GM12892 (cell line): Measurements from ENCODE around the gene ADAMTS16.

Experiments
- DNase-seq: peaks from one replicate; pipeline ENCODE4 v3.0.0; 2011; ENCODE audit not compliant: insufficient read length
- FAIRE-seq: peaks from 2 replicates; lab custom pipeline; 2011; peaks lifted over from hg19 to GRCh38; lab: Jason Lieb, UNC
- POLR2A ChIP-seq: IDR thresholded peaks from 2 replicates; pipeline ENCODE4 v1.6.1; 2011; ENCODE audit warnings: low read depth, low read length, control low read depth
- POLR2AphosphoS5 ChIP-seq: IDR thresholded peaks from 2 replicates; pipeline ENCODE4 v1.6.1; 2011; ENCODE audit warnings: low read depth, low read length, control low read depth
- TAF1 ChIP-seq: IDR thresholded peaks from 2 replicates; pipeline ENCODE4 v1.6.1; 2011; ENCODE audit warnings: low read depth, mild to moderate bottlenecking, control low read depth, low read length, borderline replicate concordance

Gene ADAMTS16

DNA sequence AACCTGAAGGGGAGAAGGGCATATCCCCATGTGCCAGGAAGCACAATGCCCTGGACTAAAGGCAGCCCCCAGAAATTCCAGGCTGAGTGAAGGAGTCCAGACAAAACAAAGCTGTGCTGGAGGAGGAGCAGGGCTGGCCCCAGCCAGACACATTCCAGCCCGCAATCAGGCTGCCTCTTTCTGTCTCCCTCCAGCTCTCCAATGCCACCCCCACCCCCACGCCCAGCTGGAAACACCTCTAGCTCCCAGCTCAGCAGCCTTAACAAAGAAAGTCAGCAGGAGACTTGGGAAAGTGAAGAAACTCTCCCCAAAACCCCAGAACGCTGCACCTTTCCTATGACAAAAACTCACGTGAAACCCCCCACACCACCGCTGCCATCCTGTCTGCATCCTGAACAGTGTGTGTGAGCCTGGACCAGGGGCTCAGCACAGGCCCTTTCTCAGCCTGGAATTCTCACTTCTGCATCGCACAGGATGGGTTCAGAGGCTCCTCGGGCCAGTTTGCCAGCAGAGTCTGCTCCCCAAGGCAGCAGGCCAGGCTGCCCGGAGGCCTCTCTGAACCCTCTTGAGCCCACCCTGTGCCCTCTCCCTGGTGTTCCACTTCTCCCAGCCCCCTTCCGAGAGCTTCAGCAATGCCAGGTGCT lies 186.1 kb downstream of the ADAMTS16 start:
- TF ChIP-seq POLR2AphosphoS5 (no peak), POLR2A (no peak), TAF1 (no peak)
- no peak for DNase-seq
- FAIRE-seq = no peak

GRCh38 chr5:5327126-5327525 lies 187.0 kb downstream of the ADAMTS16 start:
- DNase-seq (no peak), FAIRE-seq (no peak)
- TF ChIP-seq POLR2A = no peak
- TF ChIP-seq POLR2AphosphoS5 = no peak
- TF ChIP-seq TAF1 = no peak

- no peak for FAIRE-seq
- no peak for DNase-seq
- TF ChIP-seq POLR2A (no peak), POLR2AphosphoS5 (no peak), TAF1 (no peak)
Observed at GRCh38 chr5:5330728-5331452, 190.8 kb downstream of the ADAMTS16 start.

DNA sequence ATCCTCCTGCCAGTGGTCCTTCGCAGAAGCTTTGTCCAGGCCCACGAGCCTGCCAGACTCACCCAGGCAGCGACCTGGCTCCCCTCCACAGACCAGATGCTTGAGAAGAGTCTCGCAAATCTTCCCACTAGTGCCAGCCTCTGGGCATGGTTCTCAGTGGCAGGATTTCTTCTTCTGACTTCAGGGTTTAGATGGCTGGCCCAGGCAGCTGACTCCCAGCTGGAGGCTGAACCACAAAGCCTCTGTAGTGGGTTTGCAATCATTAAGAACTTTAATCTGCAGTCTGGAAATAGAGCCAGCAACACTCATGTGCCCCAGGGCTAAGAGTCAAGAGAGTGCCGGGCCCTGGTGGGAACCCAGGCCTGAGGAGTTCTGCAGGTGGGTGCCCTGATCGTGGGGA lies 191.7 kb downstream of the ADAMTS16 start:
- FAIRE-seq (no peak), DNase-seq (no peak)
- TF ChIP-seq POLR2A (no peak), TAF1 (no peak), POLR2AphosphoS5 (no peak)

DNA sequence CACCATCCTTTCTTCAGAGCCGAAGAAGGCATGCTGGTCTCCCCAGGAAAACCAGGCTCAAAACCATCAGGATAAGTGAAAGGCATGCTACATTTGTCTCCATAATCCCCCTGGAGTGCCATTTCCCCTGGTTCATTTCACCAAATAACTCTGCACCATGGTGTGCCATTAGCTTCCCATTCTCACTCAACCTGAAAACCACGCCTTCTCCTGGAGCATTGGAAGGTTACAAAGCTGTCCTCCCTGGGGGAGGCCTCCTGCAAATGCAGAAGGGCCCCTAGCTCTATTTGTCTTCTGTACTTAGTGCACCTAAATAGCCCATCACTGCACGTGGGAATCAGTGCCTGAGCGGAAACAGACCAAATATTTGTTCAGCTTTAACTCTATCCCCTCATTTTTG lies 192.2 kb downstream of the ADAMTS16 start:
- TF ChIP-seq TAF1 (no peak), POLR2A (no peak)
- DNase-seq = no peak
- FAIRE-seq = no peak

- no peak for TF ChIP-seq POLR2AphosphoS5
- TF ChIP-seq TAF1 = no peak
- TF ChIP-seq POLR2A = no peak
- DNase-seq (no peak), FAIRE-seq (no peak)
Observed at GRCh38 chr5:5335107-5335506, 195.0 kb downstream of the ADAMTS16 start.

DNA sequence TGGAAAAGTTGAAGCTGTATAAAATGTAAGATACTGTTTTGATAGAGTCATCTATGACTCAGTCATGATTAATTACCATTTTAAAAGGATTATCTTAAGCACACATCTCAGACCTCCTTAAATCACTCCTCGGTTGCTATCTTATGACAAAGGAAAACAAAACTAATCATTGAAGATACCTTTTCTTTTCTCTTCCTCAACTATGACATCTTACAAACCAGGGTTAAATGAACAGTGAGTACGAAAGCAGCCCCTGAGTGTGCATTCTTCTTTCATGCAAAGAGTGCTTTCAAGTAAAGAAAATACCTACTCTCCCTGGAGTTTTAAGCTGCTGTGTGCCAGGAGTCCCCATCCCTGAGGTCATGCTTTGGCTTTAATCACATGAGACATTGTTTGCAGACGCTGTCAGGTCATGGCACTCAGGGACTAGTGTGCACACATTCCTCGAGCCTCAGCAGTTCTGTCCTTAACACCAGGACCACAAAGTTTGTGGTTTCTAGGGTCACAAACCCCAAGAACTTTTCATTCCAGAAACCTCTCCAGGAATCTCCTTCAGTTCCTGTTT lies 195.7 kb downstream of the ADAMTS16 start:
- FAIRE-seq = no peak

DNA sequence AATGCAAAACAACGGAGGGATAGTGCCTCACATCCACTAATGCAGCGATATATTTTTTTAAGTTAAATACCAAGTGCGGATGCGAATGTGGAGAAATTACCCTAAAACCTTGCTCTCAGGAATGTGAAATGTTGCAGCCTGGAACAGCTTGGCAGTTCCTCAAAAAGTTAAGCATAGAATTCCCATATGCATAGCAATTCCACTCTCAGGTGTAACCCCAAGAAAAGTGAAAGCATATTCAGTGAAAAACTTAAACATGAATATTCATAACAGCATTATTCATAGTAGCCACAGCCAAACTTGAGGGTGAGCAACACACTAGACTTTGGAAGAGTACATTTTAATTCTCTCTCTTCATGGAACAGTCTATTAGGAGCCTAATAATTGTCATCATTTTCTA lies 199.1 kb downstream of the ADAMTS16 start:
- TF ChIP-seq POLR2A = no peak
- TF ChIP-seq TAF1 = no peak
- TF ChIP-seq POLR2AphosphoS5 = no peak
- FAIRE-seq (no peak), DNase-seq (no peak)

More for the DNA sequence above, 195.7 kb downstream of the ADAMTS16 start:
- no peak for TF ChIP-seq POLR2A
- no peak for TF ChIP-seq TAF1
- no peak for TF ChIP-seq POLR2AphosphoS5
- no peak for DNase-seq

DNA sequence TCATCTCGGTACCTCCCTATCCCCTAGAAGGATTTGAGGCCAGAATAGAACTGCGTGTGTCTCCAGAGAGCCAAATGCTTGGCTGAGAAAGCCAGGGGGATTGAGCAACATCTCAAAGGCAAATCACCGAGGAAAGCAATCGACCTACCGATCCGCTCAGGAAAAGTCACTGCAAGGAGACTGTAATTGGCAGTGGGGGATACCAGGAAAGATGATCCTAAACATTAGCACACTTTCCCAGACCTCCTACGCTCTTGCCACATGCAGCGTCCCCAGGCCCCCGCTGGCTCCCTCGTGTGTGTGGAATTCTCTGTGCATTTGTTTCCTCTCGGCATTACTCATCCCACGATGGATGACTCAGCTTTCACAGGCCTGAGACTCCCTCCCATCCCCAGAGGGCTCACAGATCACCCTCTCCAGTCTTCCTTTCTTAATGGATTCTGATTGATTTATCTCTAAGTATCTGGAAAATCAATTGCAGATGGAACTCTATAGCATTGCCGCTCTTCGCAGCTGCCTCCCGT lies 200.1 kb downstream of the ADAMTS16 start:
- TF ChIP-seq POLR2AphosphoS5 (no peak), POLR2A (no peak), TAF1 (no peak)
- no peak for DNase-seq
- no peak for FAIRE-seq

DNA sequence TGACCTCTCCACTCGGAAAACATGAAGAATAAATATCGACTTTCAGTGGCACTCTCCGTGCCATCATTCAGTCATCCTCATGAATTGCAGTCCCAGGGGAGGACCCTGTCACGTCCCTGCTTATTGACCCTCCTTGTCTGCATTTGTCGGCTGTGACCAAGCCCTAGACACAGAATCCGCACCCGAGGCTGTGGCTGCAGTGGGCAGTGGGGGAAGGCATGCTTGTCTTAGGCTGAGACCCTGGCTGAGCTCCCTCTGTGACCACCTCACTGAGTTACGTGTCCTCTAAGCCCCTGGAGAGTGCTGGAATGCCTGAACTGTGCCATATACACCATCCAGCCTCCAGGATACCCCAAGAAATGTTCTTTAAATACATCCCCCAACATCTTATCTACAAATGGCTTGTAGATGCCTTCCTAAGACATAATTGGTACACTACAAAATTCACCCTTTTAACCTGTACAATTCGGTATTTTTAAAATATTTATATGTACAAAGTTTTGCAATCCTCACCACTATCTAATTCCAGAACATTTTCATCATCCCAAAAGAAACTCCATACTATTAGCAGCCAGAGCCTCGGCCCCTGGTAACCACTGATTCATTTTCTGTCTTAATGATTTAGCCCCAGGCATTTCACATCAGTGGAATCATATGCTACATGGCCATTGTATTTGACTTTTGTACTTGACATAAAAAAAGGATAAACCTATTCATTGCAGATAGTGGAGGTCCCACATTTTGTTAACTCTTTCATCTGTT lies 201.6 kb downstream of the ADAMTS16 start:
- TF ChIP-seq POLR2AphosphoS5 = no peak
- no peak for TF ChIP-seq TAF1
- FAIRE-seq = no peak

DNA sequence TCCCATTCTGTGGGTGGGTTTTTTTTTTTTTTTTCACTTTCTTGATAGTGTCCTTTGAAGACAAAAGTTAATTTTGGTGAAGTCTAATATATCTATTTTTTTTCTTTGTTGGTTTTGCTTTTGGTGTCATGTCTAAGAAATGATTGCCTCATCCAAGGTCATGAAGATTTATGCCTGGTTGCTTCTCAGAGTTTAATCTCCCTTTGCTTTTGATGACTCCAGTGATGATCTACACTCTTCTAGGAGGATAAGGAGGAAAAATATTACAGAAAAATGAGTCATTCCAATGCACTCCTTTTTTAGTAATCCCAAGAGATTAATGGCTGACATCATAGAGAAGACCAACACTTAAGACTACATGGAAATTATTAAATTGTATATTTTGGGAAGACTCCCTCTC lies 202.7 kb downstream of the ADAMTS16 start:
- FAIRE-seq = no peak
- TF ChIP-seq POLR2AphosphoS5 = no peak
- no peak for TF ChIP-seq POLR2A
- TF ChIP-seq TAF1 = no peak
- no peak for DNase-seq

More for the DNA sequence above, 201.6 kb downstream of the ADAMTS16 start:
- no peak for DNase-seq
